Measurements from ENCODE around the gene ITGA4.

DNA sequence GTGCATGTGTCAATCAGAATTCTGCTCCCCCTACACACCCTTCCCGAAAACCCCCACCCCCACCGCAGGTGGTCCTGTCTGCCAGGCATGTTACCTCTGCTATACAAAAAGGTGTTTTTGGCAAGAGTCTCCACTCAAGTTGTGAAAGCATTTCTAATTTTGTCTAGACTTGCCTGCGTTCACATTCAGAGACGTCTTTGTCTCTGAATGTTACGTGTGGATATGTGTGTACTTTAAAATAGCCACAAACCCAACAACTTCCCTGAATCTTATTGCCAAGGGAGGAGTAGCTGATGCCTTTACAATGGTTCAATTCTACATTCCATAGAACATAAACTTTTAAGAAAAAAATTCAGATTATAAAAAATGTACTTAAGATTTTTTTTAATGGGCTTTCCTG lies 66.6 kb downstream of the ITGA4 start:
- TF ChIP-seq, protein P1, sequence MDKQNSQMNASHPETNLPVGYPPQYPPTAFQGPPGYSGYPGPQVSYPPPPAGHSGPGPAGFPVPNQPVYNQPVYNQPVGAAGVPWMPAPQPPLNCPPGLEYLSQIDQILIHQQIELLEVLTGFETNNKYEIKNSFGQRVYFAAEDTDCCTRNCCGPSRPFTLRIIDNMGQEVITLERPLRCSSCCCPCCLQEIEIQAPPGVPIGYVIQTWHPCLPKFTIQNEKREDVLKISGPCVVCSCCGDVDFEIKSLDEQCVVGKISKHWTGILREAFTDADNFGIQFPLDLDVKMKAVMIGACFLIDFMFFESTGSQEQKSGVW (CRISPR knock-in tag; IDR thresholded peaks at IDR 0.05; ENCODE audit: borderline replicate concordance) = no peak
- TF ChIP-seq KDM4B (CRISPR knock-in tag; IDR thresholded peaks at IDR 0.05) (no peak), NR3C1 (CRISPR knock-in tag; IDR thresholded peaks at IDR 0.05) (no peak), ZNF766 (CRISPR knock-in tag; IDR thresholded peaks at IDR 0.05; ENCODE audit: borderline replicate concordance) (no peak), NR2F2 (IDR thresholded peaks at IDR 0.05; ENCODE audit: borderline replicate concordance, low read depth) (no peak), IRF2 (CRISPR knock-in tag; IDR thresholded peaks at IDR 0.05) (no peak), ZNF605 (CRISPR knock-in tag; IDR thresholded peaks at IDR 0.05) (no peak), HMG20B (CRISPR knock-in tag; conservative IDR thresholded peaks at IDR 0.05) (no peak), ZNF761 (CRISPR knock-in tag; conservative IDR thresholded peaks at IDR 0.05) (no peak)
- TF ChIP-seq, protein P2, sequence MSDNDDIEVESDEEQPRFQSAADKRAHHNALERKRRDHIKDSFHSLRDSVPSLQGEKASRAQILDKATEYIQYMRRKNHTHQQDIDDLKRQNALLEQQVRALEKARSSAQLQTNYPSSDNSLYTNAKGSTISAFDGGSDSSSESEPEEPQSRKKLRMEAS (IDR thresholded peaks at IDR 0.05) = no peak
- TF ChIP-seq, protein P3, sequence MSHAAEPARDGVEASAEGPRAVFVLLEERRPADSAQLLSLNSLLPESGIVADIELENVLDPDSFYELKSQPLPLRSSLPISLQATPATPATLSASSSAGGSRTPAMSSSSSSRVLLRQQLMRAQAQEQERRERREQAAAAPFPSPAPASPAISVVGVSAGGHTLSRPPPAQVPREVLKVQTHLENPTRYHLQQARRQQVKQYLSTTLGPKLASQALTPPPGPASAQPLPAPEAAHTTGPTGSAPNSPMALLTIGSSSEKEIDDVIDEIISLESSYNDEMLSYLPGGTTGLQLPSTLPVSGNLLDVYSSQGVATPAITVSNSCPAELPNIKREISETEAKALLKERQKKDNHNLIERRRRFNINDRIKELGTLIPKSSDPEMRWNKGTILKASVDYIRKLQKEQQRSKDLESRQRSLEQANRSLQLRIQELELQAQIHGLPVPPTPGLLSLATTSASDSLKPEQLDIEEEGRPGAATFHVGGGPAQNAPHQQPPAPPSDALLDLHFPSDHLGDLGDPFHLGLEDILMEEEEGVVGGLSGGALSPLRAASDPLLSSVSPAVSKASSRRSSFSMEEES (CRISPR knock-in tag; IDR thresholded peaks at IDR 0.05) = no peak

Measured in HepG2 (cell line).